ENCODE measurements around the gene SLC27A2.

SLC27A2 gene

GRCh38 chr15:50140098-50140497, 41.9 kb upstream of the SLC27A2 start:
- no peak overlapping the region for H3K4me3 ChIP-seq (ENCODE audit: low read depth, low read length)
- no peak for TF ChIP-seq CTCF (IDR thresholded peaks at IDR 0.05; ENCODE audit: low read depth, low read length)

- no peak overlapping the region for H3K4me3 ChIP-seq (ENCODE audit: low read depth, low read length)
- no peak for TF ChIP-seq CTCF (IDR thresholded peaks at IDR 0.05; ENCODE audit: low read depth, low read length)
Observed at GRCh38 chr15:50140983-50141382, 41.0 kb upstream of the SLC27A2 start.

GRCh38 chr15:50141856-50142255, 40.1 kb upstream of the SLC27A2 start:
- TF ChIP-seq CTCF (IDR thresholded peaks at IDR 0.05; ENCODE audit: low read depth, low read length), result no peak
- no peak overlapping the region for H3K4me3 ChIP-seq (ENCODE audit: low read depth, low read length)

GRCh38 chr15:50143255-50143860, 38.6 kb upstream of the SLC27A2 start:
- H3K4me3 ChIP-seq (ENCODE audit: low read depth, low read length), result no peak overlapping the region
- TF ChIP-seq CTCF (IDR thresholded peaks at IDR 0.05; ENCODE audit: low read depth, low read length), result no peak

- no peak for TF ChIP-seq CTCF (IDR thresholded peaks at IDR 0.05; ENCODE audit: low read depth, low read length)
Observed at GRCh38 chr15:50144341-50145120, 37.5 kb upstream of the SLC27A2 start.

GRCh38 chr15:50145451-50145872, 36.5 kb upstream of the SLC27A2 start:
- TF ChIP-seq CTCF (IDR thresholded peaks at IDR 0.05; ENCODE audit: low read depth, low read length), result no peak; the same call in 1 of the 2 replicates

More at GRCh38 chr15:50144341-50145120, 37.5 kb upstream of the SLC27A2 start:
- H3K4me3 ChIP-seq (ENCODE audit: low read depth, low read length), result no peak overlapping the region

GRCh38 chr15:50146632-50147031, 35.4 kb upstream of the SLC27A2 start:
- no peak overlapping the region for H3K4me3 ChIP-seq (ENCODE audit: low read depth, low read length)
- no peak for TF ChIP-seq CTCF (IDR thresholded peaks at IDR 0.05; ENCODE audit: low read depth, low read length)

More at GRCh38 chr15:50145451-50145872, 36.5 kb upstream of the SLC27A2 start:
- H3K4me3 ChIP-seq (ENCODE audit: low read depth, low read length), result no peak overlapping the region
